Brain microvascular endothelial cell (primary cell): ENCODE data around the gene PTPRT.
"Not testable (repeated sequence)": the region's sequence is repeated elsewhere in the genome, so short reads cannot be mapped to it uniquely, and the experiment has no call there.

ENCODE experiments used
- DNase-seq: peaks from one replicate; pipeline ENCODE4 v3.0.0-alpha.2; 2020
- H3K27ac ChIP-seq: fragments of 250-450 bp; sonication (Bioruptor Pico); 2 replicates; pipeline ENCODE4 v1.5.1; 2020; ENCODE audit warnings: mild to moderate bottlenecking, moderate library complexity
- H3K27me3 ChIP-seq: fragments of 250-450 bp; sonication (Bioruptor Pico); replicated peaks from 2 replicates; pipeline ENCODE4 v1.5.1; 2020; ENCODE audit warnings: mild to moderate bottlenecking
- H3K36me3 ChIP-seq: fragments of 250-450 bp; sonication (Bioruptor Pico); replicated peaks from 2 replicates; pipeline ENCODE4 v1.5.1; 2020; ENCODE audit warnings: mild to moderate bottlenecking
- H3K4me3 ChIP-seq: 2 replicates; pipeline ENCODE4 v1.5.1; 2011; ENCODE audit warnings: low read depth, mild to moderate bottlenecking, control low read depth, low read length, moderate library complexity
- in situ Hi-C: cut with HindIII; loops from 2 replicates; pipeline ENCODE4 v1.10.0; 2017; ENCODE audit warnings: low sequenced_read_pairs, low pct_ligation_motif_present
- TF ChIP-seq, protein P1 (sequence below): IDR thresholded peaks from 2 replicates; pipeline ENCODE4 v1.5.1; 2011; ENCODE audit warnings: low read depth, mild to moderate bottlenecking, moderate library complexity, low read length, control low read depth, inconsistent platforms; ENCODE audit errors: missing control alignments

The PTPRT gene

DNA sequence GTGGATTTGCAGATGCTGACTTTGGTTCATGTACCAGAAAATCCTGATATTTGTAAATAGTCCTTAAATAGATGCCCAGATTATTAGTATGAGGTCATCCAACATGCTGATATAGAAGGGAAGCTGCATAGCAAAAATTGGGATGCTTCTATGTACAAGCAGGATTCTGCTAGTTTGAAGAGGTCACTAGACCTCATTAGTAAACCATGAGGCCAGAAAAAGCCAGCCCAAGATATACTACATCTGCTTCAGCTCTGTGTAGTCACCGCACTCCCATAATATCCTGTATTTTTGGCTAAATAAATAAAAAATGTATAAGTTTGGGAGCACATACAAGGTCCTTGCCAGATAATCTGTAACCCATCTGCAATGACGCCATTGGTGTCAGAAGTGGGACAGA lies 13.0 kb downstream of the PTPRT start:
- Histone ChIP-seq H3K27ac (no peak overlapping the region), H3K27me3 (no peaks in the 10 kb centered on the region), H3K4me3 (no peak overlapping the region), H3K36me3 (no peaks in the 10 kb centered on the region)
- TF ChIP-seq, protein P1, sequence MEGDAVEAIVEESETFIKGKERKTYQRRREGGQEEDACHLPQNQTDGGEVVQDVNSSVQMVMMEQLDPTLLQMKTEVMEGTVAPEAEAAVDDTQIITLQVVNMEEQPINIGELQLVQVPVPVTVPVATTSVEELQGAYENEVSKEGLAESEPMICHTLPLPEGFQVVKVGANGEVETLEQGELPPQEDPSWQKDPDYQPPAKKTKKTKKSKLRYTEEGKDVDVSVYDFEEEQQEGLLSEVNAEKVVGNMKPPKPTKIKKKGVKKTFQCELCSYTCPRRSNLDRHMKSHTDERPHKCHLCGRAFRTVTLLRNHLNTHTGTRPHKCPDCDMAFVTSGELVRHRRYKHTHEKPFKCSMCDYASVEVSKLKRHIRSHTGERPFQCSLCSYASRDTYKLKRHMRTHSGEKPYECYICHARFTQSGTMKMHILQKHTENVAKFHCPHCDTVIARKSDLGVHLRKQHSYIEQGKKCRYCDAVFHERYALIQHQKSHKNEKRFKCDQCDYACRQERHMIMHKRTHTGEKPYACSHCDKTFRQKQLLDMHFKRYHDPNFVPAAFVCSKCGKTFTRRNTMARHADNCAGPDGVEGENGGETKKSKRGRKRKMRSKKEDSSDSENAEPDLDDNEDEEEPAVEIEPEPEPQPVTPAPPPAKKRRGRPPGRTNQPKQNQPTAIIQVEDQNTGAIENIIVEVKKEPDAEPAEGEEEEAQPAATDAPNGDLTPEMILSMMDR = no peak
- in situ Hi-C loops = no loop called here
- DNase-seq = no peak

DNA sequence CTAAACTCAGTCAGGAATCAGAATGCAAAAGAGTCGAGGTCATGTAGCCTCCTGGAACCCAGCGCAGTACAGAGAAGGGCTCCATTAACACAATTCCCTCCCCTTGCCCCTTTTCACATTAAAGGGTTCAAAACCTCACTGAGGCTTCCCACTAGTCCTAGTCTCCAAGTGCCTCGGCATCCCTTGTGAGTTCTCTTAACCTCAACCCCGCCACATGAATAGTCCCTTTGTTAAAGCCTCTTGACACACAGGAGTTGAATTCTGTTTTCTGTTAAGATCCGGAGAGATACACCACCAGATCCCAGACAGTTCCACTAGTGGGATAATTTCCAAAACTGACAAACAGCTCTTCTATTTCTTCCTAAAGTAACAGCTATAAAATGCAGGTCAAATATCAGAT lies 17.8 kb downstream of the PTPRT start:
- TF ChIP-seq, protein P1 = no peak
- no peak overlapping the region for H3K4me3 ChIP-seq
- in situ Hi-C loops = no loop called here
- no peaks in the 10 kb centered on the region for H3K27me3 ChIP-seq
- H3K27ac ChIP-seq = no peak overlapping the region
- DNase-seq = no peak
- H3K36me3 ChIP-seq = no peaks in the 10 kb centered on the region

GRCh38 chr20:43170771-43171170 lies 18.9 kb downstream of the PTPRT start:
- H3K36me3 ChIP-seq = no peaks in the 10 kb centered on the region
- in situ Hi-C loops = no loop called here
- DNase-seq = no peak
- TF ChIP-seq, protein P1 = no peak
- H3K4me3 ChIP-seq = no peak overlapping the region
- no peaks in the 10 kb centered on the region for H3K27me3 ChIP-seq
- no peak overlapping the region for H3K27ac ChIP-seq

GRCh38 chr20:43167615-43168014 lies 22.1 kb downstream of the PTPRT start:
- Histone ChIP-seq H3K4me3 (no peak overlapping the region), H3K27ac (no peak overlapping the region), H3K27me3 (no peaks in the 10 kb centered on the region), H3K36me3 (no peaks in the 10 kb centered on the region)
- DNase-seq = no peak
- in situ Hi-C loops = no loop called here
- TF ChIP-seq, protein P1 = no peak

DNA sequence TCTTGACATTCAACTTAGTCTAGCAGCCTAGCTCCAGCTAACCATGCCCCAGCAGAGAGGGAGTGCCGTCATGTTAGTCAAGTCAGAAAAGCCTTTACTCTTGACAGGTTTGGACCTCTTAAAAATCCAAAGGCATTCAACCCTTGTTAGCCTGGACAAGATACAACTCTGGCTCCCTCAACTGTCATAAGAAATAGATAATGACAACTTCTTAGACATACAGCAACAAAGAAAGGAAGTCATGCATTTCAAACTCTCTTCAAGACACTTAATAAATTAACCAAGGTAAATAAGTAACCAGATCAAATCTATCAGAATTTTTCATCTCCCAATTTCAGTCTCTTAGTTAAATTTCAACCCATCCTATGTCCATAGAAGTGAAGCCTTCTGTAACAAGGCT lies 22.7 kb downstream of the PTPRT start:
- Histone ChIP-seq H3K4me3 (no peak overlapping the region), H3K27me3 (no peaks in the 10 kb centered on the region), H3K36me3 (no peaks in the 10 kb centered on the region), H3K27ac (no peak overlapping the region)
- TF ChIP-seq, protein P1 = no peak
- in situ Hi-C loops = no loop called here
- no peak for DNase-seq

GRCh38 chr20:43165611-43166010 lies 24.1 kb downstream of the PTPRT start:
- TF ChIP-seq, protein P1 = no peak
- Histone ChIP-seq H3K36me3 (no peaks in the 10 kb centered on the region), H3K27ac (no peak overlapping the region), H3K4me3 (no peak overlapping the region), H3K27me3 (no peaks in the 10 kb centered on the region)
- DNase-seq = no peak
- in situ Hi-C loops = no loop called here

DNA sequence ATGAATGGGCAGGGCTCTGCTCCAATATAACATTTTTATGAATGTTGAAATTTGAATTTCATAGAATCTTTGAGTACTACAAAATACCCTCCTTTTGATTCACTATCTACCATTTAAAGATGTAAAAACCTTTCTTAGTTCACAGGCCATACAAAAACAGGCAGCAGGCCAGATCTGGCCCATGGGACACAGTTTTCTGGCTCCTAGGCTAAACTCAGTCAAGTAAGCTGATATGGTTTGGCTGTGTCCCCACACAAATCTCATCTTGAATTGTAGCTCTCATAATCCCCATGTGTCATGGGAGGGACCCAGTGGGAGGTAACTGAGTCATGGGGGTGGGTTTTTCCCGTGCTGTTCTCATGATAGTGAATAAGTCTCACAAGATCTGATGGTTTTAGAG lies 25.0 kb downstream of the PTPRT start:
- H3K4me3 ChIP-seq, DNase-seq, H3K27ac ChIP-seq, in situ Hi-C loops, H3K27me3 ChIP-seq, H3K36me3 ChIP-seq: not testable (repeated sequence)
